Measurements from ENCODE around the gene MBNL2. TPM values are rescaled to one million over a fixed set of nuclear protein-coding genes. Genes with fewer than 3 reads are reported as not detected.
"Not testable (repeated sequence)": the region's sequence is repeated elsewhere in the genome, so short reads cannot be mapped to it uniquely, and the experiment has no call there.

Gene MBNL2
- total and polyA plus RNA-seq, 4 donors: 26.5 to 79.4 (median 55.7) TPM

DNA sequence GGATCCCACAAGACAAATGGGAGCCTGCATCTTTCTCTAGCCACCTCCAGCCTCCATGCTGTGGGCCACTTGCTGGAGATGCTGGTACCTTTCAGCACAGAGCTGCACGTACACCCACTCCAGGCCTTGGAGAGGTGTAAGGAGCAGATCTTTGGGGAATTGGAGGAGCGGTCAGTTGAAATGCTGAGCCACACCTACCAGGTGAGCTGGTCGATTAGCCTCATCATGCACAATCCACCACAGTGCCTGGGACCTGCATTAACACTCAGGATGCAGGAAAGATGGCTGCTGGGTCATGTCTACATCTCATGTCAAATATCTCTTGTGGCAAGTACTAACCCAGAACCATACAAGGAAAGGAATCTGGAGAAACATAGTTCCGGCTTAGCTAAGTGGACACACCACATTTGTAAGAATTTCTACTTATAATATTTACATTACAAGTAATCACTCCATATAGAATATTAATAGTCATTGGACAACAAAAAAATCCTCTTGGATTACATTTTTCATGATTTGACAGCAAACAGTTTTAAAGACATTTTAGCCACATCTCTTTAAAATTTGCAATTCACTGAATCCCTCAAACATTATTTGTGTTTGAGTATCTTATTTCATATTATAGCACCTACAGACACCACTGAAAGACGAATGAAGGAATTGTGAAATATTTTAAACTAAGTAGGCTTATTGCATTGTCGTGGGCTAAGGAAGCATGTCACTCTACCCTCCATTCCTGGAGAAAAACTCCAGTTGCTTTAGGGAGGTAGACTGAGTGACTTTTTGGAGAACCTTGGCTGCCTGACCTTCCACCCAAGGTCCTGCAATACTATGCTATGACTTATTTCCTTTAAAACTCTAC lies 21.8 kb upstream of the MBNL2 start:
- WGBS, 2 donors: 76 to 82% methylated on average over 6 of the region's 6 CpGs
- Histone ChIP-seq H3K27me3 (ENCODE audit: control insufficient read depth in 1 of 2, insufficient read depth in 2 of 2, low read length in 1 of 2) (no peaks in the 10 kb centered on the region), H3K27ac (ENCODE audit: low read depth in 1 of 2, low read length in 2 of 2) (no peak overlapping the region), H3K4me3 (ENCODE audit: low read length in 2 of 2) (no peak overlapping the region), H3K4me1 (ENCODE audit: control insufficient read depth in 1 of 2, insufficient read depth in 2 of 2, low read length in 2 of 2) (no peaks in the 10 kb centered on the region), H3K36me3 (ENCODE audit: control insufficient read depth in 1 of 2, insufficient read depth in 2 of 2, low read length in 1 of 2) (no peaks in the 10 kb centered on the region), H3K9me3 (ENCODE audit: control insufficient read depth, low read length) (no peaks in the 10 kb centered on the region)
- no peak for ATAC-seq (ENCODE audit: low FRiP score)
- no peak for DNase-seq
- intact Hi-C loops (cut with DNase I): no loop called here

- Histone ChIP-seq H3K9me3 (ENCODE audit: control insufficient read depth, low read length) (no peaks in the 10 kb centered on the region), H3K4me1 (ENCODE audit: control insufficient read depth in 1 of 2, insufficient read depth in 2 of 2, low read length in 2 of 2) (no peaks in the 10 kb centered on the region)
- 95 to 96% methylated on average over 4 of the region's 4 CpGs for WGBS, 2 donors
These were observed 19.4 kb upstream of the MBNL2 start for GRCh38 chr13:97202761-97203160.

DNA sequence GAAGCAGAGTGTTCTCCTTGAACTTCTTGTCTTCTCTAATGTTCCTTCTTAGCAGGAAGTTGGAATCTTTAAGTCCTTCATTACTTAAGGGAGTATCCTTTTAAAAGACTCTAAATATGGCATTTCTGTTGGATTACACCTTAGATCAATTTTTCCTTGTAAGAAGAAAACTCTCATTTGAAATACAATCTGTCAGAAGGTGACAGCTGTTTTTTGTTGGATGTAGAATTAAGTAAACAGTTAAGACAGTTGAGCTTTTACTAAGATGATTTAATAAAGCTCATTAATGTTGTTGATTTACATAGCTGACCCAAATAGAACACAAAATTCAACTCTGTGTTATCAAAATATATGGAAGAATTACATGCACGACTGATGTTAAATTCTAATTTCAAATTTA lies 16.7 kb upstream of the MBNL2 start:
- WGBS, 2 donors: 58 to 69% methylated on average over 1 of the region's 1 CpG
- ATAC-seq (ENCODE audit: low FRiP score): no peak
- no peaks in the 10 kb centered on the region for H3K4me1 ChIP-seq (ENCODE audit: control insufficient read depth in 1 of 2, insufficient read depth in 2 of 2, low read length in 2 of 2)
- H3K4me3 ChIP-seq (ENCODE audit: low read length in 2 of 2): no peak overlapping the region
- no peaks in the 10 kb centered on the region for H3K9me3 ChIP-seq (ENCODE audit: control insufficient read depth, low read length)
- H3K27ac ChIP-seq (ENCODE audit: low read depth in 1 of 2, low read length in 2 of 2): no peak overlapping the region
- no peak for DNase-seq
- H3K27me3 ChIP-seq (ENCODE audit: control insufficient read depth in 1 of 2, insufficient read depth in 2 of 2, low read length in 1 of 2): no peaks in the 10 kb centered on the region
- H3K36me3 ChIP-seq (ENCODE audit: control insufficient read depth in 1 of 2, insufficient read depth in 2 of 2, low read length in 1 of 2): no peaks in the 10 kb centered on the region
- intact Hi-C loops (cut with DNase I): no loop called here

More at GRCh38 chr13:97202761-97203160, 19.4 kb upstream of the MBNL2 start:
- intact Hi-C loops (cut with DNase I): no loop called here
- no peak for DNase-seq
- no peak overlapping the region for H3K4me3 ChIP-seq (ENCODE audit: low read length in 2 of 2)
- no peak overlapping the region for H3K27ac ChIP-seq (ENCODE audit: low read depth in 1 of 2, low read length in 2 of 2)
- no peaks in the 10 kb centered on the region for H3K36me3 ChIP-seq (ENCODE audit: control insufficient read depth in 1 of 2, insufficient read depth in 2 of 2, low read length in 1 of 2)
- H3K27me3 ChIP-seq (ENCODE audit: control insufficient read depth in 1 of 2, insufficient read depth in 2 of 2, low read length in 1 of 2): no peaks in the 10 kb centered on the region
- ATAC-seq (ENCODE audit: low FRiP score): no peak

GRCh38 chr13:97205982-97206381 lies 16.2 kb upstream of the MBNL2 start:
- Histone ChIP-seq H3K36me3 (ENCODE audit: control insufficient read depth in 1 of 2, insufficient read depth in 2 of 2, low read length in 1 of 2) (no peaks in the 10 kb centered on the region), H3K4me3 (ENCODE audit: low read length in 2 of 2) (no peak overlapping the region), H3K27ac (ENCODE audit: low read depth in 1 of 2, low read length in 2 of 2) (no peak overlapping the region), H3K4me1 (ENCODE audit: control insufficient read depth in 1 of 2, insufficient read depth in 2 of 2, low read length in 2 of 2) (no peaks in the 10 kb centered on the region), H3K27me3 (ENCODE audit: control insufficient read depth in 1 of 2, insufficient read depth in 2 of 2, low read length in 1 of 2) (no peaks in the 10 kb centered on the region), H3K9me3 (ENCODE audit: control insufficient read depth, low read length) (no peaks in the 10 kb centered on the region)
- 28% methylated on average over 3 of the region's 3 CpGs for WGBS, 2 donors
- ATAC-seq (ENCODE audit: low FRiP score) (no peak), DNase-seq (no peak)
- intact Hi-C loops (cut with DNase I): no loop called here

GRCh38 chr13:97207252-97207651 lies 14.9 kb upstream of the MBNL2 start:
- intact Hi-C loops (cut with DNase I); H3K27ac ChIP-seq (ENCODE audit: low read depth in 1 of 2, low read length in 2 of 2); H3K36me3 ChIP-seq (ENCODE audit: control insufficient read depth in 1 of 2, insufficient read depth in 2 of 2, low read length in 1 of 2); H3K27me3 ChIP-seq (ENCODE audit: control insufficient read depth in 1 of 2, insufficient read depth in 2 of 2, low read length in 1 of 2); H3K4me1 ChIP-seq (ENCODE audit: control insufficient read depth in 1 of 2, insufficient read depth in 2 of 2, low read length in 2 of 2); H3K4me3 ChIP-seq (ENCODE audit: low read length in 2 of 2); ATAC-seq (ENCODE audit: low FRiP score); H3K9me3 ChIP-seq (ENCODE audit: control insufficient read depth, low read length); DNase-seq: not testable (repeated sequence)
- 87 to 89% methylated on average over 3 of the region's 3 CpGs for WGBS, 2 donors

DNA sequence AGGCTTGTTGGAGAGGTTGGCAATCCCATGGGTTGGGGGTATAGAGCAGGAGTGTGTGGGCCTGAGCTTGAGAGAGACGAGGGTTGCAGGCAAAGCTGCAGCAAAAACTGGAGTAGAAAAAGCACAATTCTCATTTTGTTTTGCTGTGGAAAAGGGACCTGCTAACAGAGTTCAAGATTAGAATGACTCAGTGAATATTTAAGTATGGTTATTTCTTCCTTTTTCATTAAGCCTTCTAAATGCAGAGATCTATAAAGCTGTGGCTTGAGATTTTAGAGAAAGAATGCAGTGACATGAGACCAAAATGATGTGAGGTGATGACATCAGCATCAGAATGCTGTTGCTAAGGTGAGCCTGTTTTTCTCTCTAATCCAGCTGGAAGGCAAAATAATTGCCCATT lies 10.8 kb upstream of the MBNL2 start:
- Histone ChIP-seq H3K27ac (ENCODE audit: low read depth in 1 of 2, low read length in 2 of 2) (no peak overlapping the region), H3K4me3 (ENCODE audit: low read length in 2 of 2) (no peak overlapping the region), H3K4me1 (ENCODE audit: control insufficient read depth in 1 of 2, insufficient read depth in 2 of 2, low read length in 2 of 2) (no peaks in the 10 kb centered on the region), H3K27me3 (ENCODE audit: control insufficient read depth in 1 of 2, insufficient read depth in 2 of 2, low read length in 1 of 2) (no peaks in the 10 kb centered on the region), H3K9me3 (ENCODE audit: control insufficient read depth, low read length) (no peaks in the 10 kb centered on the region), H3K36me3 (ENCODE audit: control insufficient read depth in 1 of 2, insufficient read depth in 2 of 2, low read length in 1 of 2) (no peaks in the 10 kb centered on the region)
- WGBS, 2 donors: 67 to 83% methylated on average over 1 of the region's 1 CpG
- DNase-seq: no peak
- intact Hi-C loops (cut with DNase I): loop anchor here in 1 of 2 donors (5.0 to 10.0 kb wide), 2 partner anchors 194 to 214 kb away; no protein-coding TSS in a partner anchor
- no peak for ATAC-seq (ENCODE audit: low FRiP score)

DNA sequence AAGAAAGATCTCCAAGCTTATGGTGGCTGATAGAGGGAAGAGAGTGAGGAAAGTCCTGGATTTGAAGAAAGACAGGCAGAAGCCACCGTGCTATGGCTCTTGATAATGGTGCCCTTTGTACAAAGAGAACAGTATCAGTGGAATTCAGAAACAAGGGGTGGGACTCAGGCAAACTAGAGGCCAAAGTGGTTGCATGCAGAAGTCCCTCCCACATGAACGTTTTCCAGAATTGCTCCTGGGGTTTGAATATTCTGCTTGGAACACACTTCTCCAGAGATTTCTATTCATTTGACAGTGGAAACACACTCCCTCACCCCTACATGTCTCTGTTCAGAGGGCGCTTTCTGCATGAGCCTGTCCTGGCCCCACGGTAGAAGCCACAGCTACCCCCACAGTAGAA lies 10.1 kb upstream of the MBNL2 start:
- no peak for ATAC-seq (ENCODE audit: low FRiP score)
- Histone ChIP-seq H3K27me3 (ENCODE audit: control insufficient read depth in 1 of 2, insufficient read depth in 2 of 2, low read length in 1 of 2) (no peaks in the 10 kb centered on the region), H3K4me3 (ENCODE audit: low read length in 2 of 2) (no peak overlapping the region), H3K4me1 (ENCODE audit: control insufficient read depth in 1 of 2, insufficient read depth in 2 of 2, low read length in 2 of 2) (no peaks in the 10 kb centered on the region), H3K36me3 (ENCODE audit: control insufficient read depth in 1 of 2, insufficient read depth in 2 of 2, low read length in 1 of 2) (no peaks in the 10 kb centered on the region), H3K9me3 (ENCODE audit: control insufficient read depth, low read length) (no peaks in the 10 kb centered on the region), H3K27ac (ENCODE audit: low read depth in 1 of 2, low read length in 2 of 2) (no peak overlapping the region)
- intact Hi-C loops (cut with DNase I): loop anchor here in 1 of 2 donors (2.0 to 10.0 kb wide), 3 partner anchors 99 to 213 kb away; no protein-coding TSS in a partner anchor
- WGBS, 2 donors: 86% methylated on average over 4 of the region's 4 CpGs
- DNase-seq: no peak

- no peak overlapping the region for H3K27ac ChIP-seq (ENCODE audit: low read depth in 1 of 2, low read length in 2 of 2)
- WGBS, 2 donors: 69 to 73% methylated on average over 4 of the region's 4 CpGs
- no peak for ATAC-seq (ENCODE audit: low FRiP score)
These were observed 9.5 kb upstream of the MBNL2 start for GRCh38 chr13:97212601-97213040.

DNA sequence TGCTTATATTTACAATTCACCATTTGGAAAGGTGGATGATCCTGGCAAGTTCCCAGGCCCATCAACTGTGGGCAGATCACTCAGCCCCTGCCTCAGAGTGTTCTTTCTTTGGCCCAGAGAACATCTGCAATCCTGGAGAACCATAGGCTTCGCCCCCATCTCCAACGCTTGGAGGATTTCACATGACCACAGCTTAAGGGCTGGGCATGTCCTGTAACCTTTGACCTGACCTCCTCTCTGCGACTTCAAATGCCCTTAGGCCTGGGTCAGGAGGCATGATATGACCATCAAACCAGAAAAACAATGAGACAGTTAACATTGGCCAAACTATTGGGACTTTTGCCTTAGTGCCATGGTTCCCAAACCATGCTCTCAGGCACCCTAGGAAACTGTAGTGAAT lies 7.2 kb upstream of the MBNL2 start:
- Histone ChIP-seq H3K4me3 (ENCODE audit: low read length in 2 of 2) (no peak overlapping the region), H3K4me1 (ENCODE audit: control insufficient read depth in 1 of 2, insufficient read depth in 2 of 2, low read length in 2 of 2) (no peaks in the 10 kb centered on the region), H3K27me3 (ENCODE audit: control insufficient read depth in 1 of 2, insufficient read depth in 2 of 2, low read length in 1 of 2) (no peaks in the 10 kb centered on the region), H3K36me3 (ENCODE audit: control insufficient read depth in 1 of 2, insufficient read depth in 2 of 2, low read length in 1 of 2) (no peaks in the 10 kb centered on the region), H3K9me3 (ENCODE audit: control insufficient read depth, low read length) (no peaks in the 10 kb centered on the region), H3K27ac (ENCODE audit: low read depth in 1 of 2, low read length in 2 of 2) (no peak overlapping the region)
- DNase-seq (no peak), ATAC-seq (ENCODE audit: low FRiP score) (no peak)
- intact Hi-C loops (cut with DNase I): loop anchor here in 1 of 2 donors (5.0 to 10.0 kb wide), 2 partner anchors 198 to 210 kb away; no protein-coding TSS in a partner anchor
- WGBS, 2 donors: 93 to 98% methylated on average over 3 of the region's 3 CpGs

More at GRCh38 chr13:97212601-97213040, 9.5 kb upstream of the MBNL2 start:
- H3K4me3 ChIP-seq (ENCODE audit: low read length in 2 of 2): no peak overlapping the region
- no peaks in the 10 kb centered on the region for H3K36me3 ChIP-seq (ENCODE audit: control insufficient read depth in 1 of 2, insufficient read depth in 2 of 2, low read length in 1 of 2)
- no peaks in the 10 kb centered on the region for H3K4me1 ChIP-seq (ENCODE audit: control insufficient read depth in 1 of 2, insufficient read depth in 2 of 2, low read length in 2 of 2)
- H3K27me3 ChIP-seq (ENCODE audit: control insufficient read depth in 1 of 2, insufficient read depth in 2 of 2, low read length in 1 of 2): no peaks in the 10 kb centered on the region
- intact Hi-C loops (cut with DNase I): loop anchor here in 1 of 2 donors (2.0 to 10.0 kb wide), 3 partner anchors 100 to 212 kb away; no protein-coding TSS in a partner anchor
- H3K9me3 ChIP-seq (ENCODE audit: control insufficient read depth, low read length): no peaks in the 10 kb centered on the region
- DNase-seq: no peak

Data from aorta (tissue), 5 donors.